Spleen (tissue), 11 donors: Measurements from ENCODE around the gene ZNF646. TPM values are rescaled to one million over a fixed set of nuclear protein-coding genes. Genes with fewer than 3 reads are reported as not detected.
A peak's percentile ranks its signal among the peaks of the same experiment; 100 is the strongest.

ENCODE experiments used
- DNase-seq: peaks from one replicate; pipeline ENCODE4 v3.0.0-alpha.2; 2020
- H3K27ac ChIP-seq, 8 donors: fragments of 200-600 bp; sonication (generic) in 7 of 8; 1 replicate in 4 of 8; 2 replicates in 4 of 8; pipeline versions ENCODE4 v1.5.0 to v1.8.0; 2016 to 2021; ENCODE audit warnings: inconsistent platforms in 4 of 8, mild to moderate bottlenecking in 4 of 8, moderate library complexity in 1 of 8
- H3K27me3 ChIP-seq, 7 donors: fragments of 200-600 bp; sonication (generic) in 6 of 7; replicated peaks in 1 of 7; 1 replicate in 4 of 7; 2 replicates in 3 of 7; pipeline versions ENCODE4 v1.5.0 to v1.8.0; 2016 to 2021; ENCODE audit warnings: inconsistent platforms in 3 of 7, mild to moderate bottlenecking in 1 of 7
- H3K36me3 ChIP-seq, 6 donors: fragments of 200-600 bp; sonication (generic) in 5 of 6; 1 replicate in 4 of 6; 2 replicates in 2 of 6; pipeline versions ENCODE4 v1.5.0 to v1.8.0; 2016 to 2021; ENCODE audit warnings: inconsistent platforms in 2 of 6
- H3K4me1 ChIP-seq, 6 donors: fragments of 200-600 bp; sonication (generic) in 5 of 6; 1 replicate in 3 of 6; 2 replicates in 3 of 6; pipeline versions ENCODE4 v1.5.0 to v1.8.0; 2016 to 2021; ENCODE audit warnings: inconsistent platforms in 3 of 6
- H3K4me3 ChIP-seq, 8 donors: fragments of 200-600 bp; sonication (generic) in 7 of 8; 1 replicate in 4 of 8; 2 replicates in 4 of 8; pipeline versions ENCODE4 v1.5.0 to v1.8.0; 2016 to 2021; ENCODE audit warnings: inconsistent platforms in 4 of 8, mild to moderate bottlenecking in 4 of 8, moderate library complexity in 2 of 8
- H3K9me3 ChIP-seq, 8 donors: fragments of 200-600 bp; sonication (generic) in 7 of 8; 1 replicate in 4 of 8; 2 replicates in 4 of 8; pipeline versions ENCODE4 v1.5.0 to v1.8.0; 2016 to 2021; ENCODE audit warnings: inconsistent platforms in 4 of 8
- POLR2A ChIP-seq, 3 donors: fragments of 450-650 bp; IDR thresholded peaks; one replicate each; pipeline ENCODE4 v1.5.1; 2017; ENCODE audit warnings: antibody characterized with exemption in 3 of 3, mild to moderate bottlenecking in 1 of 3
- POLR2AphosphoS5 ChIP-seq, 3 donors: sonication (generic); formaldehyde crosslinking; IDR thresholded peaks; one replicate each; pipeline ENCODE4 v1.5.1; 2017; ENCODE audit warnings: antibody characterized with exemption in 3 of 3
- WGBS, 5 donors: extraction: QIAGEN DNeasy Blood & Tissue Kit in 3 of 5; methylation state at CpG; one replicate each; pipeline versions ENCODE4 v1.1.5 to v1.1.7; 2013 to 2018; 5-methylcytosine and 5-hydroxymethylcytosine counted together
- intact Hi-C: fragments of 100-400 bp; cut with DNase I; formaldehyde crosslinking; loops from one replicate; pipeline ENCODE4 v1.15.0; 2023; ENCODE audit warnings: low total_unique reads
- polyA plus RNA-seq, 3 donors: library from polyadenylated mRNA; stranded (reverse); fragments of 200-250 nt; gene quantifications; one replicate each; pipeline ENCODE4 v1.2.1, GENCODE V29; 2013
- total RNA-seq, 7 donors: library from RNA; depleted of rRNA in 3 of 7; stranded (reverse); fragments of >200 nt in 3 of 7; fragmentation: NEBNext Ultra II Directional in 4 of 7; extraction: Animal tissue kit (Norgen Biotek cat#: 25700) in 4 of 7; gene quantifications; one replicate each; pipeline versions ENCODE4 v1.1.0 to v1.2.1, GENCODE V29; 2016 to 2021
- TF ChIP-seq, protein P1 (sequence below), 11 experiments: fragments of 200-600 bp in 7 of 11; fragments of 450-650 bp in 4 of 11; sonication (generic) in 4 of 11; IDR thresholded peaks in 8 of 11; conservative IDR thresholded peaks in 3 of 11; 1 replicate in 7 of 11; 2 replicates in 4 of 11; pipeline versions ENCODE4 v1.4.0 to v1.8.0; 2016 to 2021; ENCODE audit warnings: antibody characterized with exemption in 11 of 11, inconsistent platforms in 4 of 11, mild to moderate bottlenecking in 1 of 11
- donor health status: healthy with polysubstance abuse.
- donor health status: DM: no; HTN: no; CAD: no; lungs with moderate emphysema.
- donor health status: DM: no; HTN: no; CAD: no.
- donor health status: Bipolar disorder and iron deficiency.
- donor health status: healthy.
- donor health status: DM: no; HTN: no; CAD: no.
- donor health status: DM: yes; HTN: yes; CAD: no.

The ZNF646 gene
- total and polyA plus RNA-seq, 10 donors = 3.2 to 28.4 (median 24.4) TPM

DNA sequence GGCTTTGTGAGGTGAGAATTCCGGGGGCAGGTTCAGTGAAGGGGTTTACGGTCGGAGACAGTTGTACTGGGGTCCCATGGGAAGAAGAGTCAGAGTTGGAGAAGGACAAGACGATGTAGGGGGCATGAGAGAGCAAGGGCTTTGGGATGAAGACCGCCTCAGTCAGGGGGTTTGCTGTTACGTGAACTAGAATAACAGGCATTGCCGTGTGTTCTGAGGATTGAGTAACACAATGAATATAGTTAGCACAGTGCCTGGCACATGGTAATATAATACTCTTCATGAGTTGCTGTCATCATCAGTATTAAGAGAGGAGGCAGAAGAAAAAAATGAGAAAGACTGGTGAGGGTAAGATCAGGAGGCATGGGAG lies 577 bp downstream of the ZNF646 start:
- TF ChIP-seq POLR2AphosphoS5 (IDR thresholded peaks at IDR 0.05) (no peak), POLR2A (IDR thresholded peaks at IDR 0.05) (no peak)
- TF ChIP-seq, protein P1, sequence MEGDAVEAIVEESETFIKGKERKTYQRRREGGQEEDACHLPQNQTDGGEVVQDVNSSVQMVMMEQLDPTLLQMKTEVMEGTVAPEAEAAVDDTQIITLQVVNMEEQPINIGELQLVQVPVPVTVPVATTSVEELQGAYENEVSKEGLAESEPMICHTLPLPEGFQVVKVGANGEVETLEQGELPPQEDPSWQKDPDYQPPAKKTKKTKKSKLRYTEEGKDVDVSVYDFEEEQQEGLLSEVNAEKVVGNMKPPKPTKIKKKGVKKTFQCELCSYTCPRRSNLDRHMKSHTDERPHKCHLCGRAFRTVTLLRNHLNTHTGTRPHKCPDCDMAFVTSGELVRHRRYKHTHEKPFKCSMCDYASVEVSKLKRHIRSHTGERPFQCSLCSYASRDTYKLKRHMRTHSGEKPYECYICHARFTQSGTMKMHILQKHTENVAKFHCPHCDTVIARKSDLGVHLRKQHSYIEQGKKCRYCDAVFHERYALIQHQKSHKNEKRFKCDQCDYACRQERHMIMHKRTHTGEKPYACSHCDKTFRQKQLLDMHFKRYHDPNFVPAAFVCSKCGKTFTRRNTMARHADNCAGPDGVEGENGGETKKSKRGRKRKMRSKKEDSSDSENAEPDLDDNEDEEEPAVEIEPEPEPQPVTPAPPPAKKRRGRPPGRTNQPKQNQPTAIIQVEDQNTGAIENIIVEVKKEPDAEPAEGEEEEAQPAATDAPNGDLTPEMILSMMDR (IDR thresholded peaks at IDR 0.05 in 8 of 11, conservative IDR thresholded peaks at IDR 0.05 in 3 of 11) = no peak
- no peaks in the 10 kb centered on the region for H3K27me3 ChIP-seq
- peak overlapping the region; percentile 89 to 98 (median 94) for H3K27ac ChIP-seq
- H3K4me1 ChIP-seq = peaks cover 21 to 77% (median 48%) of the 10 kb centered on the region in 6 donors
- 0 to 2% (median 1%) methylated on average over 7 of the region's 7 CpGs for WGBS, 5 donors
- intact Hi-C loops = loop anchor here (2.0 kb wide), 1 partner anchor 42 kb away; the partner anchor contains the start of gene STX4
- peaks cover 0 to 42% (median 38%) of the 10 kb centered on the region in 6 donors for H3K36me3 ChIP-seq
- no peak for DNase-seq
- H3K4me3 ChIP-seq = peak overlapping the region; percentile 75 to 100 (median 96)
- no peaks in the 10 kb centered on the region for H3K9me3 ChIP-seq

DNA sequence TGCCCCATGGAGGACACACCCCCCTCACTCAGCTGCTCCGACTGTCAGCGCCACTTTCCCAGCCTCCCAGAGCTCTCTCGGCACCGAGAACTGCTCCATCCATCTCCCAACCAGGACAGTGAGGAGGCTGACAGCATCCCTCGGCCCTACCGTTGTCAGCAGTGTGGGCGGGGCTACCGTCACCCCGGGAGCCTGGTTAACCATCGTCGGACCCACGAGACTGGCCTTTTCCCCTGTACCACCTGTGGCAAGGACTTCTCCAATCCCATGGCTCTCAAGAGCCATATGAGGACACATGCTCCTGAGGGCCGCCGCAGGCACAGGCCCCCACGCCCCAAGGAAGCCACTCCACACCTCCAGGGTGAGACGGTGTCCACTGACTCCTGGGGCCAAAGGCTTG lies 2.1 kb downstream of the ZNF646 start:
- Histone ChIP-seq H3K36me3 (peaks cover 0 to 58% (median 53%) of the 10 kb centered on the region in 6 donors), H3K9me3 (no peaks in the 10 kb centered on the region), H3K27ac (peak overlapping the region in 1 of 8 donors; percentile 93), H3K4me3 (no peak overlapping the region), H3K27me3 (no peaks in the 10 kb centered on the region), H3K4me1 (peaks cover 21 to 85% (median 48%) of the 10 kb centered on the region in 6 donors)
- intact Hi-C loops = no loop called here
- DNase-seq = no peak
- TF ChIP-seq, protein P1 (IDR thresholded peaks at IDR 0.05 in 8 of 11, conservative IDR thresholded peaks at IDR 0.05 in 3 of 11) = no peak
- TF ChIP-seq POLR2AphosphoS5 (IDR thresholded peaks at IDR 0.05) (no peak), POLR2A (IDR thresholded peaks at IDR 0.05) (no peak)
- 81 to 89% (median 86%) methylated on average over 14 to 16 of the region's 16 CpGs for WGBS, 5 donors

DNA sequence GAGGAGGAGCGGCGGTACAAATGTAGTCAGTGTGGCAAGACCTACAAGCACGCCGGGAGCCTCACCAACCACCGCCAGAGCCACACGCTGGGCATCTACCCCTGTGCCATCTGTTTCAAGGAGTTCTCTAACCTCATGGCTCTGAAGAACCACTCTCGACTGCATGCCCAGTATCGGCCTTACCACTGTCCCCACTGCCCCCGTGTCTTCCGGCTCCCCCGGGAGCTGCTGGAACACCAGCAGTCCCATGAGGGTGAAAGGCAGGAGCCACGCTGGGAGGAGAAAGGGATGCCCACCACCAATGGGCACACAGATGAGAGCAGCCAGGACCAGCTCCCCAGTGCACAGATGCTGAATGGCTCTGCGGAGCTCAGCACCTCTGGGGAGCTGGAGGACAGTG lies 2.8 kb downstream of the ZNF646 start:
- H3K4me3 ChIP-seq = no peak overlapping the region
- WGBS, 5 donors = 93 to 97% (median 95%) methylated on average over 12 to 13 of the region's 13 CpGs
- no peak overlapping the region for H3K27ac ChIP-seq
- intact Hi-C loops = no loop called here
- DNase-seq = no peak
- peaks cover 16 to 85% (median 46%) of the 10 kb centered on the region in 6 donors for H3K4me1 ChIP-seq
- peaks cover 0 to 65% (median 59%) of the 10 kb centered on the region in 6 donors for H3K36me3 ChIP-seq
- H3K9me3 ChIP-seq = no peaks in the 10 kb centered on the region
- H3K27me3 ChIP-seq = no peaks in the 10 kb centered on the region
- TF ChIP-seq POLR2A (IDR thresholded peaks at IDR 0.05) = no peak
- TF ChIP-seq, protein P1 (IDR thresholded peaks at IDR 0.05 in 8 of 11, conservative IDR thresholded peaks at IDR 0.05 in 3 of 11) = no peak
- no peak for TF ChIP-seq POLR2AphosphoS5 (IDR thresholded peaks at IDR 0.05)

DNA sequence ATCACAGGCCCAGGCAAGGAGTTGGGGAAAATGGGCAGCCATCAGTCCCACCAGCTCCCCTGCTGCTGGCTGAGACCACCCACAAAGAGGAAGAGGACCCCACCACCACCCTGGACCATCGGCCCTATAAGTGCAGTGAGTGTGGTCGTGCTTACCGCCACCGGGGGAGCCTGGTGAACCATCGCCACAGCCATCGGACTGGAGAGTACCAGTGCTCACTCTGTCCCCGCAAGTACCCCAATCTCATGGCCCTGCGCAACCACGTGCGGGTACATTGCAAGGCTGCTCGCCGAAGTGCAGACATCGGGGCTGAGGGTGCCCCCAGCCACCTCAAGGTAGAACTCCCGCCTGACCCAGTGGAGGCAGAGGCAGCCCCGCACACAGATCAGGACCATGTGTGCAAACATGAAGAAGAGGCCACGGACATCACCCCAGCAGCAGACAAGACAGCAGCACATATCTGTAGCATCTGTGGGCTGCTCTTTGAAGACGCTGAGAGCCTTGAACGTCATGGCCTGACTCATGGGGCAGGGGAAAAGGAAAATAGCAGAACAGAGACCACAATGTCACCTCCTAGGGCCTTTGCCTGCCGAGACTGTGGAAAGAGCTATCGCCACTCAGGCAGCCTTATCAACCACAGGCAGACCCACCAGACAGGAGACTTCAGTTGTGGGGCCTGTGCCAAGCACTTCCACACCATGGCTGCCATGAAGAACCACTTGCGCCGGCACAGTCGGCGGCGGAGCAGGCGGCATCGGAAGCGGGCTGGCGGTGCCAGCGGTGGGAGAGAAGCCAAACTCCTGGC lies 3.6 kb downstream of the ZNF646 start:
- TF ChIP-seq, protein P1 (IDR thresholded peaks at IDR 0.05 in 8 of 11, conservative IDR thresholded peaks at IDR 0.05 in 3 of 11) = no peak
- TF ChIP-seq POLR2AphosphoS5 (IDR thresholded peaks at IDR 0.05) = peak in 2 of 3 donors; percentile 29 to 43
- Histone ChIP-seq H3K27ac (no peak overlapping the region), H3K27me3 (no peaks in the 10 kb centered on the region), H3K9me3 (no peaks in the 10 kb centered on the region), H3K4me1 (peaks cover 8 to 85% (median 45%) of the 10 kb centered on the region in 6 donors), H3K36me3 (peaks cover 0 to 72% (median 64%) of the 10 kb centered on the region in 6 donors), H3K4me3 (no peak overlapping the region)
- DNase-seq = no peak
- 92 to 97% (median 95%) methylated on average over 16 to 30 of the region's 30 CpGs for WGBS, 5 donors
- intact Hi-C loops = no loop called here
